Muscle layer of duodenum (tissue), 2 donors: ENCODE data around the gene ERN1.
A peak's percentile ranks its signal among the peaks of the same experiment; 100 is the strongest.

Source experiments
- H3K27ac ChIP-seq: one replicate; pipeline ENCODE4 v1.7.0; 2013; ENCODE audit warnings: mild to moderate bottlenecking, low read length
- H3K27me3 ChIP-seq: one replicate; pipeline ENCODE4 v1.7.0; 2013; ENCODE audit warnings: low read depth, mild to moderate bottlenecking, control low read depth, low read length
- H3K36me3 ChIP-seq, 2 donors: one replicate each; pipeline ENCODE4 v1.7.0; 2013; ENCODE audit warnings: low read length in 2 of 2, control low read depth in 1 of 2, mild to moderate bottlenecking in 1 of 2; ENCODE audit not compliant: insufficient read depth in 2 of 2, control insufficient read depth in 1 of 2
- H3K4me1 ChIP-seq, 2 donors: one replicate each; pipeline ENCODE4 v1.7.0; 2013; ENCODE audit warnings: low read length in 2 of 2, mild to moderate bottlenecking in 2 of 2, control low read depth in 1 of 2, moderate library complexity in 1 of 2; ENCODE audit not compliant: insufficient read depth in 2 of 2, control insufficient read depth in 1 of 2
- H3K4me3 ChIP-seq, 2 donors: one replicate each; pipeline ENCODE4 v1.7.0; 2013; ENCODE audit warnings: low read length in 2 of 2, low read depth in 1 of 2, mild to moderate bottlenecking in 1 of 2
- H3K9me3 ChIP-seq, 2 donors: one replicate each; pipeline ENCODE4 v1.7.0; 2013; ENCODE audit warnings: low read length in 2 of 2, control low read depth in 1 of 2, mild to moderate bottlenecking in 1 of 2; ENCODE audit not compliant: control insufficient read depth in 1 of 2
- donor health status: healthy.

Gene ERN1

DNA sequence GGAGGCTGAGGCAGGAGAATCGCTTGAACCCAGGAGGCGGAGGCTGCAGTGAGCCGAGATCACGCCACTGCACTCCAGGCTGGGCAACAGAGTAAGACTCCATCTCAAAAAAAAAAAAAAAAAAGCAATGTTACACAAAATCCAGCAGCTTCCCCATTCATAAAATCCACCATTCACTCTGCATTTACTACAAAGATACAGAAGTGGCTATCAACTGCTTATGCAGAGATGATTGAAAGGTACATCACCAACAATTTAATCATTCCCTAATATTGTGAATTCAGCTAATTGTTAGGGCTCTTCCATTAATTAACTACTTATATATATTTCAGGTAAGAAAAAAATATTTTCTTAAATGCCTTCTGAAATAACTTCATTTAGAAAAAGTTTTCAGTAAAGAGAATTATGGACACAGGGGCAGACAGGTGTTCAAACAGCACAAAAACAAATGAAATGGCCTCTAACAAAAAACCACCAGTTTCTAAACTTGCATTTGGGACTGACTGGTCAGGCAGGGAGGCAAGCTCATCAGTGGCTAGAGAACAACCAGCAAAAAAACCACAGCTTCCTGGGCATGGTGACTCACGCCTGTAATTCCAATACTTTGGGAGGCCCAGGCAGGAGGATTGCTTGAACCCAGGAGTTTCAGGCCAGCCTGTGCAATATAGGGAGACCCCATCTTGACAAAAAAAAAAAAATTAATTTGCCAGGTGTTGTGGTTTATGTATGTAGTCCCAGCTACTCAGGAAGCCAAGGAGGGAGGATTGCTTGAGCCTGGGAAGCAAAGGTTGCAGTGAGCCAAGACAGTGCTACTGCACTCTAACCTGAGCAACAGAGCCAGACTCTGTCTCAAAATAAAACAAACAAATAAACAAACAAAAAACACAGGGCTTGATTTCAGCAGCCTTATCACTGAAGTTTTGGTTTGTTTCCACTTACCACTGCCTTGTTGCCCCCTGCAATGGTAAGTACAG is 26.3 kb downstream of the ERN1 start:
- Histone ChIP-seq H3K36me3 (no peaks in the 10 kb centered on the region), H3K4me3 (no peak overlapping the region), H3K9me3 (no peaks in the 10 kb centered on the region), H3K4me1 (no peaks in the 10 kb centered on the region), H3K27ac (no peak overlapping the region), H3K27me3 (no peaks in the 10 kb centered on the region)

DNA sequence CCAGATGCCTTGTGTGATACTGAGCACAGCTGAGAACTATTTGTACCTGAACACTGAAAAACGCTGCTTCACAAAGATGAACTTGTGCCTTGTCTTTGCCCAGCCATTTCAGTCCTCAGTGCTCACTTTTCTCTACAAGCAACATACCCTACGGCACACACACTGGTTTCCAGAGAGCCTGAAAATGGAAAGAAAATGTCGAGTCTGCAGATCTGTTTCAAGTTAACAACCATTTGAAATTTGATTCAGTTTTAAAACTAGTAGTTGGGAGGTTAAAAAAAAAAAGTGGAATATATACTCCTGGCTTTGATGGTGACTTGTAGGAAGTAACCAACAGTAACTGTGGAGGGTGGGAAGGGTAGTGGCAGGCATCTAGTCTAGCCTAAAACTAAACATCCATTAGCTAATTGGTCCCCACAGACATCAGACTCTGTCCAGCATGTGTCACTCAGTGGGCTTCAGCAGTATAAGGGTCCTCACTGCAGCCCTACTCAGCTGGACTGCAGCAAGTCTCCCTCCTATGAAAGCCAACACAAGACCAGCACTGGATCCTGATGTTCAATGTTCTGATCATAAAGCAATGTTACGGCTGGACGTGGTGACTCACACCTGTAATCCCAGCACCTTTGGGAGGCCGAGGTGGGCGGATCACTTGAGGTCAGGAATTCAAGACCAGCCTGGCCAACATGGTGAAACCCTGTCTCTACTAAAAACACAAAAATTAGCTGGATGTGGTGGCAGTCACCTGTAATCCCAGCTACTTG is 27.1 kb downstream of the ERN1 start:
- no peaks in the 10 kb centered on the region for H3K36me3 ChIP-seq
- H3K27me3 ChIP-seq: no peaks in the 10 kb centered on the region
- no peak overlapping the region for H3K27ac ChIP-seq
- no peaks in the 10 kb centered on the region for H3K4me1 ChIP-seq
- H3K9me3 ChIP-seq: no peaks in the 10 kb centered on the region
- no peak overlapping the region for H3K4me3 ChIP-seq

DNA sequence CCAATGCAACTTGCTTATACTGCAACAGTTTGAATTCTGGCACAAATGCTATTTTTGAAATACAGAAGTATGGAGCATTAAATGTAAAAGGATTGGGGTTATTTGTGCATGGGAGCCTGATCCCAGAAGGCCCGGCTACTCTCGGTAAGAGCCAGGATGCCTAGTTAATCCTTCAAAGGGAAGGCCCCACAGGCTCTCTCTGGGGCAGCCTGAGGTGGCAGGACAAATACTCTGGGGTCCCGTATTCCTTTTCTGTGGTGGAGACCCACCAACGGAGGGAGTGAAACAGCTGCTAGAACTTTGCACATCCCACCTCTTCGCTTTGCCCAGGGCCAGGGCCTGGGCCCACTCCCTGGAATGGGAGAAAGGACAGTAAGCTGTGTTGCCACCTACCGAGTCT is 30.4 kb downstream of the ERN1 start:
- H3K36me3 ChIP-seq: peaks cover 7 to 9% of the 10 kb centered on the region in 2 donors
- H3K27me3 ChIP-seq: no peaks in the 10 kb centered on the region
- peaks cover 3 to 5% of the 10 kb centered on the region in 2 donors for H3K4me1 ChIP-seq
- no peak overlapping the region for H3K27ac ChIP-seq
- H3K4me3 ChIP-seq: no peak overlapping the region
- H3K9me3 ChIP-seq: no peaks in the 10 kb centered on the region

DNA sequence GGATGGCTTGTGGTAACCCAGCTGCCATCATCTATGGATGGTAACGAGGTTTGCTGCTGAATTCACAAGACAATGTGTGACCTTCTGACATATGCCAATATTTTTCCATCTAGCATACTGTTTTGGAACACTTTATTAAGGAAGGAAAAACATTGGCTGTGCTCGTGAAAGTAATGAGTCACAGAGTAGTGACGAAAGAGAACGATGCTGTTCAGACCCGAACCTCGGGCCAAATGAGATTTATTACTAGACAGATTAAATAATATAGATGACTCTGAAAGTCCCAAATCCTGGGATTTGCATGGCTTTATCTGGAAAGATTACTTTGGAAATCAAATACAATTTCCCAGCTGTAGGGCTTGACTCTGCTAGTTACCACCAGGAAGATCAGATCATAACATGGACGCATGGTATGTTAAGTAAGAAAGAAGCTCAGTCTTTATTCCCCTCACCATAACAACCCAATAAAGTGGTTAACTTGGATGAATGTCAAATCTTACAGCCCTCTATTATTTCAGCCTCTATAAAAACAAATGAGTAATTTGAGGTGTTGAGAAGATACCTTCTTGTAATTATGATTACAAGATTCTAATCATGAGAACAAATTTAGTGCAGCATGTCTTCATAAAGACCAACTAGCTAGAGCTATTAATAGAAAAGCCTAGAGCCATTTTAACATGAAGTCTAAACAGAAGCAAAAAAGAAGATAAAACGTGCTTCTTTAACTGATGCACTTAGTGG is 32.6 kb downstream of the ERN1 start:
- Histone ChIP-seq H3K4me3 (no peak overlapping the region), H3K36me3 (peaks cover 7 to 9% of the 10 kb centered on the region in 2 donors), H3K27me3 (no peaks in the 10 kb centered on the region), H3K27ac (peak overlapping the region; percentile 16), H3K9me3 (no peaks in the 10 kb centered on the region), H3K4me1 (peaks cover 3 to 5% of the 10 kb centered on the region in 2 donors)

DNA sequence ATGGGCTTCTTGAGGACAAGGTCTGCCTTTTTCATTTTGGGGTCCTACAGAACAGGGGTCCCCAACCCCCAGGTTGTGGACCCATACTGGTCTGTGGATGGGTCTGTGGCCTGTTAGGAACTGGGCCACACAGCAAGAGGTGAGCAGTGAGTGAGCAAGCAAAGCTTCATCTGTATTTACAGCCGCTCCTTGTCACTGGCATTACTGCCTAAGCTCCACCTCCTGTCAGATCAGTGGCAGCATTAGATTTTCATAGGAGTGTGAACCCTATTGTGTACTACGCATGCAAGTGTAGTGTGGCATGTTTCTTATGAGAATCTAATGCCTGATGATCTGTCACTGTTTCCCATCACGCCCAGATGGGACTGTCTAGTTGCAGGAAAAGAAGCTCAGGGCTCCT is 33.9 kb downstream of the ERN1 start:
- Histone ChIP-seq H3K4me3 (no peak overlapping the region), H3K9me3 (no peaks in the 10 kb centered on the region), H3K27ac (peak overlapping the region; percentile 36), H3K36me3 (peaks cover 7 to 9% of the 10 kb centered on the region in 2 donors), H3K4me1 (peaks cover 3 to 5% of the 10 kb centered on the region in 2 donors), H3K27me3 (no peaks in the 10 kb centered on the region)

DNA sequence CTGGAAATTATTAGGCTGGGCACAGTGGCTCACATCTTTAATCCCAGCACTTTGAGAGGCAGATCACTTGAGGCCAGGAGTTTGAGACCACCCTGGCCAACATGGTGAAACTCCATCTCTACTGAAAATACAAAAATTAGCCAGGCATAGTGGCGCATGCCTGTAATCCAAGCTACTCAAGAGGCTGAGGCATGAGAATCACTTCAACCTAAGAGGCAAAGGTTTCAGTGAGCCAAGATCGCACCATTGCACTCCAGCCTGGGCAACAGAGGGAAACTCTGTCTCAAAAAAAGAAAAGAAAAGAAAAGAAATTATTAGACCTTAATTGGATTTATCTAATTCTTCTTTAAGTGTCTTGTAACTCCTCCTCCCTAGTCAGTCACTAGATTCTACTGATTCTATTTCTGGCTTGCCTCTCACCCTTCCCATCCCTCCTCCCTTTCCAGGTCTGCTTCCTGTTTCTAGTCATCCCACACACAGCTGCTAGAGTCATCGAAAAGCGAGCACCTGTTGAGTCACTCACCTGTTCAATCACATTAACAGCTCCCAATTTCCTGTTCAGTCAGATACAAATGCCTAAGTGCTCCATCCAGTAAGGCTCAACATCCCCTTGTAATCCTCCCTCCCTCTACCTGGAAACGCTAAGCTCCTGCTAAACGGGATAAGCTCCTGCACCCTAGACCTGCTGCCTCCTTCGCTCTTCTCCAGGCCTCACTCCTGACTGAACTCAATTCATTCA is 34.6 kb downstream of the ERN1 start:
- Histone ChIP-seq H3K4me1 (peaks cover 3 to 5% of the 10 kb centered on the region in 2 donors), H3K9me3 (no peaks in the 10 kb centered on the region), H3K27ac (peak overlapping the region; percentile 36), H3K36me3 (peaks cover 7 to 9% of the 10 kb centered on the region in 2 donors), H3K4me3 (no peak overlapping the region), H3K27me3 (no peaks in the 10 kb centered on the region)

DNA sequence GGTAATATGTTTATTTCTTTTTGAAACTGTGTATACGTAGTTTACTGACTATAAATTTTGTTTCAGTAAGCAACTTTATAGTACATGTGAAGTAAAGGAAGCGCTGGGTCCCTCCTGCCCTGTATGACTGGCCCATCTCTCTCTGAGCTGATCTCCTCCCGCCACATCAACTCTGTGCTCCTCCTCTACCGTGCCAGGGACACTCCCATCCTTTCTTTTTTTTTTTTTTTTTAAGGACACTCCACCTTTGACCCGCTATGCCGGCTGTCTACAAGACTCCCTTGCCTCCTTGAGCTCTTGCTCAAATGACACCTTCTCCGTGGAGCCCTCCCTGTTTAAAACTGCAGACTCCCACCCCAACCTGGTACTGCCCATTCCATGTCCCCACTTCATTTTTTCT is 35.5 kb downstream of the ERN1 start:
- H3K27ac ChIP-seq: no peak overlapping the region

DNA sequence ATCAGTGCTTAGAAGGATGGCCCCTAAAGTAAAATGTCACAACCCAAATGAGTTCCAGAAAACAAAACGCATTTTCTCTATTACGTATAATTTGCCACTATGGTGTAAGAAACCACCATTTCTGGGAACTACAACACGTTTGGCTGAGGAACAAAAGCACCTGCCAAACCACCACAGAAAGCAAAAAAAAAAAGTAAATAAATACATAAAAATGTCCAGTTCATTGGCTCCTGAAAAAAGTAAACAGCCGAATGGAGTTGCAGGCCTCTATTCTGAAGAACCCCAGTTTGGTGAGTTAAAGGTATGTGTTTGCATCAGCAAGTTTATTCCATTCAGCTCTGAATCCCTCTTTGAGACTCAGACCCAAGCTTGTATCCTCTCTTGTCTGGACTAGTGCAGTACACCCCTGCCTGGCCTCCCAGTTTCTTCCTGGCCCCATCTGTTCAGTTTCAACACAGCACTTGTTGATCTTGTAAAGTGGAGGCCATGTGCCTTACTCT is 36.9 kb downstream of the ERN1 start:
- peaks cover 3 to 5% of the 10 kb centered on the region in 2 donors for H3K4me1 ChIP-seq
- no peak overlapping the region for H3K27ac ChIP-seq
- H3K9me3 ChIP-seq: no peaks in the 10 kb centered on the region
- H3K27me3 ChIP-seq: no peaks in the 10 kb centered on the region
- peaks cover 7 to 9% of the 10 kb centered on the region in 2 donors for H3K36me3 ChIP-seq
- no peak overlapping the region for H3K4me3 ChIP-seq

More for the DNA sequence above, 35.5 kb downstream of the ERN1 start:
- H3K36me3 ChIP-seq: peaks cover 7 to 9% of the 10 kb centered on the region in 2 donors
- H3K4me1 ChIP-seq: peaks cover 3 to 5% of the 10 kb centered on the region in 2 donors
- no peak overlapping the region for H3K4me3 ChIP-seq
- H3K9me3 ChIP-seq: no peaks in the 10 kb centered on the region
- H3K27me3 ChIP-seq: no peaks in the 10 kb centered on the region

DNA sequence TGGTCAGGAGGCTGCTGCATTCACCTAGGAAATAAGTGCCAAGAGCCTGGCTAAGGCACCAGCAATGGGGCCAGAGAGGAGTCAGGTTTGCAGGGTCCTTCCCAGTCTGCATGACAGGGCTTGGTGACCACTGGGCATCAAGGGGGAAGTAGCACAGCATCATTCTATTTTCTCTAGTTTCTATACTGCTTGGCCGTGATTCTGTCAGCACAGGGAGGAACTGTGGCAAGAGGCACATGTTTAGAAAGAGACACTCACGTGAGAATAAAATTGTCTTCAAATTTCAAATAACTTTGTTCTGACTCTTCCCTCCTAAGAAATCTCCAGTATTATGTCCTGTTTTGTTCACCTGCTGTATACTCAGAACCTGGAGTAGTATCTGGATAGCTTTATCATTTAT is 37.8 kb downstream of the ERN1 start:
- Histone ChIP-seq H3K27ac (no peak overlapping the region), H3K4me1 (peaks cover 3 to 5% of the 10 kb centered on the region in 2 donors), H3K36me3 (peaks cover 5 to 7% of the 10 kb centered on the region in 2 donors), H3K9me3 (no peaks in the 10 kb centered on the region), H3K27me3 (no peaks in the 10 kb centered on the region), H3K4me3 (no peak overlapping the region)

DNA sequence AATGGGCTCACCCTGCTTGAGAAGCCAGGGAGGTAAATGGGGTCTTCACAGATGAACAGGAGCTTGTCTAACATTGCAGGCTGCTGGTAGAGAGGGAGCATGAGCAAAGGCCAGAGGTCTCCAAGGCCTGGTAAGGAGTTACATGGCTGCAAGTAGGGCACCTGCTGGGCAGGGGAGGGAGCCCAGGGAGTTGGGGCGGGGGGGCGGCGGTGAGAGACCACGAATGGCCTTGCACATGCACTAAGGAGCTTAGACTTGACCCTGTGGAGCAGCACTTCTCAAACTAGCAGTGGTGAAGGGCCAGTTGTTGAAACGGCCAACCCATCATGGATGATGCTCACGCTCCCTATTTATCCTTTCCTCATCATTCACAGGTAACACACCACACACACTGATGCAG is 38.4 kb downstream of the ERN1 start:
- Histone ChIP-seq H3K4me1 (peaks cover 0 to 5% of the 10 kb centered on the region in 2 donors), H3K27ac (no peak overlapping the region), H3K27me3 (no peaks in the 10 kb centered on the region)

More for the DNA sequence above, 38.4 kb downstream of the ERN1 start:
- H3K9me3 ChIP-seq: no peaks in the 10 kb centered on the region
- peaks cover 0 to 1% of the 10 kb centered on the region in 2 donors for H3K36me3 ChIP-seq
- H3K4me3 ChIP-seq: no peak overlapping the region
